Activated CD4-positive, alpha-beta T cell treated with anti-CD3 and anti-CD28 coated beads, Interleukin-2, amount 50 U/mL, for 16 hours (primary cell): ENCODE measurements around the gene COL4A1.

Experiments used
- DNase-seq: peaks from one replicate; pipeline ENCODE4 v3.0.0-alpha.2; 2020

COL4A1 gene

DNA sequence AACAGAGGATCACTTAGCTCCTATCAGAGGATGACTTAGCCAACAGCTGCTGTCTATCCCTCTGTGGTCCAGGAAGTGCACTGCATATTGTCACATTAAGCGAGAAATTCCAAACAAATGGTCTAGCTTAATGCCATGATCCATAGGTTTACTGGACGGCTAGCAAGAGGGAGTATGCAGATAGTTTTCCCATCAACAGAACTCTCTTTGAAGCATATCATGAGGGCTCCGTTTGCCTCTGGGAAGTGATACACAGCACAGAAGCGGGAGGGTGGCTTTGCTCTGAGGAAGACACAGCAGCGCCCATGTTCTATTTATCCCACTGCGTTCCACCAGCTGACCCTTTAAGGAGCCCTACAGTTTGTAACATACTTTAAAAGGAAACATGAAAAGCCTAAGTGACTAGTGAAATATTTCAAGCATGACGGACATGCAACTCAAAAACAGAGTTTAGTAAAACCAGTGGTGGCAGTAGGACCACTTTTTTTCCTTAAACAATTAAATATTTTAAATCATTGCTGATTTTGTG is 52.7 kb downstream of the COL4A1 start:
- DNase-seq = no peak

DNA sequence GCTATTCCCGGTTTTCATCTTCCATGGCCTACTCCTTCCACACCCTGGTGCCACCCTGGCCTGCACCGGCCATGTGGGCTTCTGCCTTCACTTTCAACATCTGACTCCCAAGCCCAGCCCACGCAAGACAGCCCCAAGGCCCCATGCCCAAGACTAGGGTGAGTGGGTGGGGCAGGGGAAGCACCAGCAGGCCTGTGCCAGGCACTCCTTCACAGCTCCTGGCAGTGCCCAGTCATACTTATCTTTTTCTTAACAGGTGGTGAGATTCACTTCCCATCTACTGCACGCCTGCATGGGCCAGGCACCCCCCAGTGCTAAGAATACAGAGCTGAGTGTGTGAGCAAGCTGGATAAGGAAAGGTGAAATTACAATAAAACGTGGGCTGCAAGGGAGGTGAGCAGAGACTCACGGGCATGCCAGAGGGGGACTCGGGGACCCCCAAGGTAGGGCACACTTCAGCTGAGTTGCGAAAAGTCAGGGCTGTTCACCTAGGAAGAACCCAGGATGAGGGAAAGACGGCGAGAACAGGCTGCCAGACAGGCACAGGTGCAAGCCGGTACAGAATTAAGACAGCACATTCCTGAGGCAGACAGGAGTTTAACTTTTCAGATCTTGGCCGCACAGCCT is 55.7 kb downstream of the COL4A1 start:
- DNase-seq = no peak

DNA sequence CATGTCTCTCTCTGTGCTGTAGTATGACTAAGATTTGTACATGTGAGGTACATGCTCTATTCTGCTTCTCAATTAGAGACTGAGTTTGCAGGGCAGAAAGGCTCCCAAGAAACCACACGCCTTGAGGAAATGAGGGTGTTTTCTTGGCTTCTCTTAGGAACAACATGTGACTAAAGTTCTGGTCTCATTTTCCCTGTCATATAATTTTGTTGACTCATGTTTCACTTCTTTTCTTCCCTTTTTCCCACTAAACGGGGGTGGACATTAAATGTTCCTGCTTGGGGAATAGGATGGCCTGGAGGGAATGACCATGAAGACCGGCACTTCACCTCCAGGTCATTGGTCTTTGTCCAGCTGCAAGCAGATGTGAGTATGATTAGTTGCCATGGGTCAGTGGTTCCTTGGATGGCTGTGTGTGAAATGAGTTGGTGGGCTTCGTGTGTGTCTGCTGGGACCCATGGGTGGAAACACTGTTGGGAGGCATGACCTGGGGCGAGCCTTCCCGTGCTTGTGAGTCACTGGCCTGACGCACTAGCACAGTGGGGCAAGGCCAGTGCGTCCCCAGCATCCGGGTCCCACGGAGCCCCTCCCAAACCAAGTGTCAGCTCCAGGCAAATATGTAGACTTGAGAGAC is 56.6 kb downstream of the COL4A1 start:
- no peak for DNase-seq

DNA sequence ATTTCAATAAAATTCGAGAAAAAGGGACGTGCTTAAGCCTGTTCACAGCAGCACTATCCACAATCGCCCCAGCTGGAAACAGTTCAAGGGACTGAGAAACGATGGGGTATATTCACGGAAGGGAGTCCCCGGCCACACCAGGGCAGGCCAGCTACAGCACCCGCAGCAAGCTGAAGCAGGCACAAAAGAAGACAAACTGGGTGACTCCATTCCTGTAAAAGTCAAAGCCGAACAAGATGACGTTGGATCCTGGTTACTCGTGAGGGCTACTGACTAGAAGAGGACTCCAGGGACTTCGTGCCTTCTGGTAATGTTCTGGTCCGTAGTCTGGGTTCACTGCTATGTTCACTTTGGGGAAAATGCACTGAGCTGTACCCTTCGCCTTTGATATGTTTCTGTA is 57.6 kb downstream of the COL4A1 start:
- DNase-seq = no peak

DNA sequence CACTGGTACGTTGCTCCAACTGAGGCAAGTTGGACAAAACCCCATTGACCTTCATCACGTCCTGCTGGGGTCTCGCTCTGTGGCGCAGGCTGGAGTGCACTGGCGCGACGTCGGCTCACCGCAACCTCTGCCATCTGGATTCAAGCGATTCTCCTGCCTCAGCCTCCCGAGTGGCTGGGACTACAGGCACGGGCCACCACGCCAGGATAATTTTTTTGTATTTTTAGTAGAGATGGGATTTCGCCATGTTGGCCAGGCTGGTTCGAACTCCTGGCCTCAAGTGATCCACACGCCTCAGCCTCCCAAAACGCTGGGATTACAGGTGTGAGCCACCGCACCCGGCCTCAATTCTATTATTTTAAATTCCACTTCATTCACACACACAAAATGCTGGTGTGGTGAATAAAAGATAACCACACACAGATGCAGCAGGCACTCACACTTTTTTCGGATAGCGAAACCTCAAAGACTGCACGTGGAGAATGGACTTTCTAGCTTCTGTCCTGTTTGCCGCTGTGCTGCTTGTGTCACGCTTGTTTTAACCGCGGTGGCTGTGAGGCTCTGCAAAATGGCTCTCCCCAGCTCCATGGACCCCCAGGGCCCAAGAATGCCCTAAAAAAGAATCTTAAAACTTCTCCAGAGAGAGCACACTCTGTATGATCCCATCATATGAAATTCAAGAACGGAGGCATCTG is 58.4 kb downstream of the COL4A1 start:
- DNase-seq = no peak

DNA sequence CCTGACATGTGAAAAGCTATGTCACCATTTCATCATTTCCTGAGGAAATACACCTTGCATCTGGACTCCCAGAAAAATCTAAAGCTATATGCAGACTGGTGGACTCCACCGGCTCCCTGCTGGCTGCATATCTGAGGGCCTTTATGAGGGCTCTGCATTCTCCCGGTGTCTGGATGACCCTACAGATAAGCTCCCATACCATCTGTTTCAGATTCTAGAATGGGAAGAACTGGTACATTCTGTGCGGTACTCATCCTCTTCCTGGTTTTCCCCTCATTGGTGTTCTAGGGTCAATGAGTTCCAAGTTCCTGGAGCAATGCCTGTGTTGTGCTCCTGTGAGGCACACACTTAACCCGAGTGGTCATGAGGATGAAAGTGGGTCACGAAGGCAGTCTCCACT is 60.4 kb downstream of the COL4A1 start:
- DNase-seq = no peak

DNA sequence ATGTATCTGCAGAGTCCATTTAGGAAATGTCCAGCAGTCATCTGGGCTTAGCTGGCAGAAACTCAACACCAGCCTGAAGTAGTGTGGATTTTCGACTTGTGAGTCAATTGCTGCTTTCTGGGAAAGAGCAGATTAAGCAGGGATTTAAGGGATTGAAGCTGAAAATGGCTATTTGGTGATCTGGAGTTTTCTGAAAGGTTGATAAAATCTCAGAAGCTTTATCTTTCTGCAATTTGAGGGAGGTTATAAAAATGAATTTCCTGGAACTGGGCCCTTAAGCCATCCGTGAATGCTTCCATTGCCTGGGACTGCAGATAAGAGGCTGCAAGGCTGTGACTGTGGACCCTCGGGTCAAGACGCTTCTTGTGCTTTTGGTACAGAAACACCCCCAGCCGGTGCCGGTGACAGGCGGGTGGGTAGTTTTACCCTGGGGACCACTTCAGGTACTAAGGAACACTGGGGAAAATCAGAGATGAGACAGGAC is 61.5 kb downstream of the COL4A1 start:
- no peak for DNase-seq

DNA sequence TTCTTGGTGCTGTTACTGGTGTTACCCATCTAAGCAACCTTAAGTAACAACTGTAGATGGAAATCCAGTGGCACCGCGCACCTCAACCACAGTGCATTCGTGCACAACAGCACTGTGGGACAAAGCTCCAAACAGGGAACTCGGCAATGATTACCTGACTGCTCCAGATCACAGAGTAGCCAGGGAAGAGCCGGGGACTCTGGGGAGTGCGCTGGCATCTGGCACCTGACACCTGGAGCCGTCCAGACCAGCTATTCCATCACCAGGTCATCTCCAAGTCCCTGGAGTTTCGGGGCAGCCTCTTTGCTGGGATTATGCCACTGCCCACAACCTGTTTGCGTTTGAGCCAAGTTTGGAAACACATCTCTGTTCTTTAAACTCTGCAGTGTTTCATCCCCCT is 62.0 kb downstream of the COL4A1 start:
- no peak for DNase-seq

DNA sequence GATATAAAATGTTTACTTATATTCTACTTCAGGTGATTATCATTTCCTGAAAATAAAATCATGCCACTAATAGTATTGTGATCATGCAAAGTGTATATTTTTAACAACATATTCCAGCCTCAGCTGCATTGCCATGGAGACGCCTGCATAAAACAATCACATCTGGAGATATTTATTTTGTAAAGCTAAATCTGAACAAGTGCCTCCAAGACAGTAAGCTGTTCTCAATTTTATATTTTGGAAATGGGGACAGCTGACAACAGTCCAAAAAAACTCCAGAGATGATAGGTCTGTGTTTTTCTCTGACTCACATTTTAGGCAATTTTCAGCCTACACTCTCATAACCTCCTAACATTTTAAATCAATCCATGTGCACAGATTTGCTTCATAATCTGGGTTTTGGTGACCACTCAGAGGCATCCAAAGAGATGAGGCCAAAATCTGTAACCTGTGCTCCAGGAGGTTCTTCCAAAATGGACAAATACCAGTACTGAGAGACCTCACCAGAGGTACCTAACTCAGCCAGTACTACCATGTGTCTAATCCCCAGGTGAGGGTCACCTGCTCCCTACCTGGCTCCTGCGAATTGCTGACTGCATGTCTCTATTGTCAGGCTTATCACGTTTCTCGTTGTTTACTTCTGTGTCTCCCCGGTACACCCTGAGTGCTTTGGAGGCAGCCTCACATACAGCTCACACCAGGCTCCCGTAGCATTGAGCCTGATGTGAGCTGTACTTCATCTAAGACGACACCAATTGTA is 62.7 kb downstream of the COL4A1 start:
- no peak for DNase-seq

DNA sequence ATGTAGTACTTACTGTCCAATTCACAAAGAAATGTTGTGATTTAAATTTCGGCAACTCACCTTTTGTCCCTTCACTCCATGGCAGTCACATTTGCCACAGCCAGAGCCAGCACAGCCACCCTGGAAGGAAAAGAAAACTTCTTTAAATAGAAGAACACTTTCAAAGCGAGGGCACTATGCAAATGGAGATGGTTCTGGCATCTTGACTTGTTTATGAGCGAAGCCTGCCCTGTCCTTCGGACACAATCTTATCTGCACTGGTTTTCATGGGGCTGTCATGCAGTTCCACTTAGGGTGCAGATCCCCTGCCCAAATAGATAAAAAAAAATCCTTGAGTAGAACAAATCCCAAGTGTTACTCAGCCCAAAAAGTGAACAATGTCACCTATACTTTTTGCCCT is 64.3 kb downstream of the COL4A1 start:
- DNase-seq = no peak

DNA sequence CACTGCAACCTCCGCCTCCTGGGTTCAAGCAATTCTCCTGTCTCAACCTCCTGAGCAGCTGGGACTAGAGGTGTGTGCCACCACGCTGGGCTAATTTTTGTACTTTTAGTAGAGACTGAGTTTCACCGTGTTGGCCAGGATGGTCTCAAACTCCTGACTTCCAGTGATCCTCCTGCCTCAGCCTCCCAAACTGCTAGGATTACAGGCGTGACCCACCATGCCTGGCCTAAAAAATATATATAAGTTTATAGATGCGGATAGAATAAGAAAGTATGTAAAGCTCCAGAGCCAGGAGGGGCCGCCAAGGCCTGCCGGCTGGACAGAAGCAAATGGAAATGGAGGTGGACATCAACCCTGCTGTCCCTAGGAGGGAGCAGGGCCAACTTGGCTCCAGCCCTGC is 66.0 kb downstream of the COL4A1 start:
- no peak for DNase-seq

DNA sequence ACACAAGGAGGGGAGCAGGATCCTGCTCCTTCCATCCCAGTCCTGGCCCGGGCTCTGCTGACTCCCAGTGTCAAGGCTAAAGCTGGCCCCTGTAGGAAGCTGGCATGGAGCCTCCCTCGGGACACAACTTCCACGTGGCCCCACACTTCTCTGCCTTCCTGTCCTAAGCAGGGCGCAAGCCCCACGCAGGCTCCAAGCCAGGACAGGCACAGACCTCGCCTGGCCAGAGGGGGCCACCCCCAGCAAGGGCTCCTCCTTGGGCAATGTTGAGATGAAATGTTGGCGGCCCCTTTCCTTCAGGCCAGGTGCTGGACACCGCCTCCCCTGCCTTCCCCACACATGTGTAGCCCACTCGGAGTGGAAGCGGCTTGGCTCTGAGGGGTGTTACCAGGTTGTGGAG is 66.6 kb downstream of the COL4A1 start:
- no peak for DNase-seq

DNA sequence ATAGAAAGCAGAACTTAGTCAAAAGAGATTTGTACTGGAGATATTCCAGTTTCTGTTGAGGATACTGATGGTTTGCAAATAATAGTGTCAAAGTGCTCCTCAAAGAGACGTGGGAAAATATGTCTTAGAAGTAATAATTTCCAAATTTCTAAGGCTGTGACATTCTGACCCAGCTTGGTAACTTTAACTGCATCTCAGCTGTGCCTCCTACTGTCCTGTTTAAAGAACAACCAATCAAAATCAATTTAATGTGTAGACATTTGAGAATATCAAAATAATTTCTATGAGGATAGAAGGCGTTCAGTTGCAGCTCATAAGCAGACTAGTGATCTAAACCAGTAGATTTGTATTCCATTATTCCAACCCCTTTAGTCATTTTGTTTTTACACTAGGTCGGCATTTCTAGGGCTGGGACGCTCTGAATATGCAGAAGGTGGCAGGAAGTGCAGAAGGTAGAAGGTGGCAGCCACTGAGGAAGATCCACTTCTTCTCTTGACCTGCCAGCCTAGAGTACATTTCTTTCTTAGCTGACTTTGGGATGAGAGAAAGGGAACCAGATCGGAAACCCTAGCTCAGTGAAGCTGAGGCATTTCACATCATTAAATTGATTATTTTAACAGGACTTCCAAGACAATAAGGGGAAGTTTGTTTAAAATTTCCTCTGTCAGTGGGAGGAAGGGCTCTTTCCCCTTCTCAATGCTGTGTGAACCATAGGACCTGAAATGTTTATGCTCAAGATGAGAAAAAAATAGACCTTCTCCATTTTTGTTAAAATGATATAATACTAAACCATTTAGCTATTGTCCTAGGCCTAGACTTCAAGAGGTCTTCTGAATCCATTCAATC is 67.5 kb downstream of the COL4A1 start:
- no peak for DNase-seq

DNA sequence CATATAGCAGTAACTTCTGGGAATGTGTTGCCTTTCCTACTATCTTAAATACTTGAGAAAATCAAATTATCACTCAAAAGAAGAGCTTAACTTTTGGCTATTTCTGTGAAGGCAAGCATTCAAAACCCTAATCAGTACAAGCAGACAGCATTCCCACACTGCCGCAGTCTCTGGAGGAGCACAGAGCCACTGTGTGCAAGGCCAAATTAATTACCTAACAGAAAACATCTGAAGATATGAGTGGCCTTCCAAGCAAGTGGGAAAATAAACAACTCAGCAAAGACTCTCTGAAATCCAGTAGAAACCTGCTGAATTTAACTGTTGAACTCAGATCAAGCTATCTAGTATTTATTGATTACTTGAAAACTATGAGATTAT is 68.2 kb downstream of the COL4A1 start:
- DNase-seq = no peak

DNA sequence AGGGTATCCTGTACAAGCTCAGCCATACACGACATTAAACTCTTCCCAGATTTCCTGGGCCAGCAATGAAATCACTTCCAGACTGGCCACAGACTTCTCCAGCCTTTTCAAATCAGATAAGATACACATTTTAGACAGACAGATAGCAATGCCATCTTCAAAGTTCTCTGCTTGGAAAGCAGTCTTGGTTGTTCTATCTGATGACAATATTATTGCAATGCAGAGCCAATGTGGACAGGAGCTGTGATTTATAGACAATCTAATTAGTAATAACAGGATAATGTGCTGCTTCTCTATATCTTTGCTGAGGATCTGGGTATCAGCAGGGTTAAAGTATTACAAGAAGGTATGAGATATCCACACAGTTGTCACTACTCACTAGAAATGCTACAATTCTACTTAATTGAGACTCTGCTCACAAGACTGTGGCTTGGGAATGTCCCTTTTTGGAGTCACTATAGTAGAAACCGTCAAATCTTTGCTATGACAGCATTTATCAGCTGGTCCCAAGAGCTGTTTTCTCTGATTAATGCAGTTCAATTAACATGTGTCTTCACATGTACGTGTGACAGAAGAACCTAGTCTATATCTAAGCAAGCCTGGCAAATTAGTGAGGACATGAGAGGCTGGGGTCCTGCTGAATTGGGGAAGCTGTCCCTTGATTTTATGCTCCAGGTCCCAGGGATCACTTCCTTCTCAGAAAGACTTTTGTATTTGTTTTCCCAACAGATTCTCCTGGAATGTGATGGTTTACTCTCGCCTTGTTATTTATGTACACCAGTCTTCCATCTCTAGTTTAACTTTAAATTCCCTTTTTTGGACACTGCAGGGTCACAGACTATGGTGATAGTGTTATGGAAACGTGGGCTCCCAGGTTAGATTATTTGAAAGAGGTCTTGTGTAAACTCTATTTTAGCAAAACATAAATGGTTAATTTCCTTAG is 68.8 kb downstream of the COL4A1 start:
- no peak for DNase-seq

DNA sequence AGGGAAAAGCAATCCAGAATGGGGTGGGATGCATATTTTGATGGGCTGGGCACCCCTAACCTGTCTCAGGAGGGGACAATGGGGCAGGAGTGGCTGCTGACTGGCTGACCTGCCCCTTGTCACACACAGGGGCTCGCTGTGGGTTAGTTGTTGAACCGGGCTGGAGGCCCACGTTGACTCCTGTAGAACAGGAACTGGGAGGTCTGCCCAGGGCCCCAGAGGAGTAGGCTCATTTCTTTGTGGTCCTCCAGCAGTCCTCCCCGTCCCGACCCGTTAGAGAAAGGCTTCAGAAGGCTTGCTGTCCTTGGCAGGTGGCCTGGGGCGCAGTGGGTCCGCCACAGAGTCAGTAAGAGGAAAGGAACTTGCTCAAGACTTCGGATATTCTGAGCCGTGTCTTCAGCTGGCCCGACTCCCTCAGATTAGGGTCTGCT is 70.1 kb downstream of the COL4A1 start:
- DNase-seq = no peak

DNA sequence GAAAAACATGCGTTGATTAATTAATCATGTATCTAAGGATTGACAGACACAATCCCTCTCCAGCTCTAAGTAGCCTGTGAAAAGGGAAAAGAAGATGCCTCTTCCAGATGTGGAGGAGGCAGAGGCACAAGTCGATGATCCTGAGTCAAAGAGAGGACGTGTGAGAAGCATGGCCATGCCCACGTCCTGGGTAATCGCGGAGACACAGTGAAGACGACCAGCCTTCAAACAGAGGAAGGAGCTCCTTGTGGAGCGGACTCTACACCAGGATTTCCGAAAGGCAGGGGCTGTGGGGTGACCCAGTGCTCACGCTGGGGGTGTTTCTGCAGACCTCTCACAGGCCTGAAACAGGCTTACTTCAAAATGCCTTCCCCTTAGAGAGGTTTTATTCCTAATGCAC is 70.5 kb downstream of the COL4A1 start:
- no peak for DNase-seq

DNA sequence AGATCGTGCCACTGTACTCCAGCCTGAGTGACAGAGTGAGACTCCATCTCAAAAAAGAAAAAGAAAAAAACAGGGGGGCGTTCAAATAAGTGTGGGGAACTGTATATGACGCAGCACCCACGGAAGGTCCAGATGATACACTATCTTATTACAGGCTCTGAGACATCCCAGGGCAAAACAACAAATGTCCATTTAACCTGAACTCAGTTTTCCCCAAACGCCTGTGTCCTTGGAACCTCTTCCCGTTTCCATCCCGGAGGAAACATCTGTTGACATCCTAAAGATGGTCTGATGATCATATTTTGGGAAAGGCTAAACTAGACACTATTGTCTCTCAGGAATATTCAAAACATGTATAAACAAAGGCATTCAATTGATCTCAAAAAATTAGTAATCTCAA is 72.4 kb downstream of the COL4A1 start:
- no peak for DNase-seq

DNA sequence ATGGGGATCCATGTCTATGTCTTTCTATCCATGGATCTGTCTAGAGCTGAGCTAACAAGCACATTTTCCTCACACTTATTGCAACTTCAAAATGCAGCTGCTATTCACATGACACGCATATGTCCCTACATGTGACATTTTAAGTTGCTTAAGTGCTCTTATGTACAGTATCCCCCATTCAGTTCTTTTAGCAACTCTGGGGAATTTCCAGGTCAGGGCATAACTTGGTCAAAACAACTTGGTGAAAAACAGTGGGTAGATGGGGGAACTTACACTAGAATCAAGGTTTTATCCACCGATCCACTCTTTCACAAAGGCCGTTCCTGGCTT is 73.0 kb downstream of the COL4A1 start:
- DNase-seq = no peak

DNA sequence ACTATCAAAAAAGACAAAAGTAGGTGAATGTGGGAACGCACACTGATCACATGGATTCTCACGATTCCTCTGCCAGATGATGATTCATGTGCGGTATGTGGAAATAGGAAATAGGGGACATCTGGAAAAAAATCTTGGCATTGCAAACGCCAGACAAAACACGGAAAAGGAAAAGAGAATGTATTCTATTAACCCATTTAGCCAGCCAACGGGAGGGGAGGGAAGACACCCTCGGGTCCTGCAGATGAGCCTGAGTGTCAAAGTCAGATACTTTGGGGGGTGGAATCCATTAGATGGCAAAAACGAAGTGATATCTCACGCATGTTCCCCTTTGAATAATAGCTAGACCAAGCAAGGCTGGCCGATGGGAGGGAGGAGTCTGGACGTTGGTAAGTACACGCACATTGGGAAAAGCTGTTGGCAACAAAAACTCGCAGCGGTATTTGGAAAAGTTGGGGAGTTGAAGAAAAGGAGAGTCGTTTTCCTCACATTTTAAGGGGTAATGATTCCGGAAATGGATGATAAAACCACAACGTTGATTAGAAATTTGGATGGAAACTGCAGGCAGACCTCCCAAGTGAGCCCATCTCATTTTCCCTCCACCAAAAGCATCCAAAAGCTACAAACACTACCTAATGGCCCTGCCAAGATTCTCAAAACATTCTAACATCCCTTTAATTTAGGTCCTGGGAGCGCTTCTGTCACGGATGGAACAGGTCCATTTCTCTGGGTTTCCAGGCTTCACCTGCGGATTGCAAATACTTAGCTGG is 73.6 kb downstream of the COL4A1 start:
- no peak for DNase-seq

DNA sequence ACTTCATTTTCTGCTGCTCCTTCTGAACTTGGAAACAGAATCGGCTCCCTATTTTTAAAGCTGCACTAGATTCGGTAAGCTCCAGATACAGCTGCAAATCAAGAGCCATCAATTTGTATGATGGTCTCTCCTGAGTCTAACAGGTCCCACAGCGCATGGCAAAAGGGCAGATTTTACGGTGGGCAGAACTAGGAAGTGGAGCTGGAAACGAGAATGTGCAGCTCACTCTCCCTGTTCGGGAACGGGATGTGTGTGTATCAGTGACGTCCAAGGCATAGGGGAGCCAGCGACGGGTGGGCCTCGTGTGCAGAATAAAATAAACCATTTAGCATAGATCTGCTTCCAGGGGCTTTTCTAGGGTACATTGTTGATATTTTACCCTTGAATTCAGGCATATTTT is 74.2 kb downstream of the COL4A1 start:
- DNase-seq = no peak
